Epithelial cell of proximal tubule (primary cell): ENCODE measurements around the gene TBRG1. TPM values are rescaled to one million over a fixed set of nuclear protein-coding genes. Genes with fewer than 3 reads are reported as not detected.
"Not testable (repeated sequence)": the region's sequence is repeated elsewhere in the genome, so short reads cannot be mapped to it uniquely, and the experiment has no call there.

ENCODE experiments used
- DNase-seq: peaks from one replicate; pipeline ENCODE4 v3.0.0-alpha.2; 2011; ENCODE audit warnings: low read depth
- H3K4me3 ChIP-seq: 2 replicates; pipeline ENCODE4 v1.5.1; 2011; ENCODE audit warnings: low read depth, mild to moderate bottlenecking, low read length
- total RNA-seq: library from RNA; depleted of rRNA; stranded (reverse); fragments of >200 nt; gene quantifications from 2 replicates; pipeline ENCODE4 v1.2.3, GENCODE V29; 2015
- TF ChIP-seq, protein P1 (sequence below): conservative IDR thresholded peaks from 2 replicates; pipeline ENCODE4 v1.5.1; 2012; ENCODE audit warnings: low read depth, mild to moderate bottlenecking, low read length

Gene TBRG1
- total RNA-seq, 1 donor from 2014 or later: 12.6 TPM

DNA sequence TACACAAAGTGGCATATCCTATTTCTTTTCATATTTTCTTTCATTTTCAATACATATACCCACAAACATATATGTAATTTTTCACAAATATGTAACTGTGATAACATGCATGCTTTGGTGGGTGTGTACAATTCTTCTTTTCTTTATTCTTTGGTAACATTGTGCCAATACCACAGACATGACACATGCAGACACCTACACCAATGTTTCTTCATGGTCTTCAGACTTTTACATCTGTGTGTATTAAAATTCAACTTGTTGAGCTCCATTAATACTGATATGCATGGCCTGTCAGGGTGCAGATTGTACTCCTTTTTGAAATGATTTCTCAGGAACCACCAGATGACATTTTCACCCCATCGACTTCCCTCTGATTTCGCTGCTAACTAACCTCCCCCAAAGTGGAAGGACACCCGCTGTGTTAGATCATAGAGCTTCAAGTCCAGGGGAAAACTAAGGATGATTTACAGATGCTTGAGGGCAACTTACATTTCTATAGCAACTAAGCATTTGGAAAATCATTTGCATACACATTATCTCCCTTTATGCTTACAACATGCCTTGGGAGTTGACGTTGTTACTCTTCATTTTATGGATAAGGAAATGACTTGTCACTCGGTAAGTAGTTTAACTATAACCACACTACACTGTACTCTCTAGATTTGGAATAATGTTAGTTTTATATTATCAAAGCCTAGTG is 21.9 kb upstream of the TBRG1 start:
- no peak overlapping the region for H3K4me3 ChIP-seq
- TF ChIP-seq, protein P1, sequence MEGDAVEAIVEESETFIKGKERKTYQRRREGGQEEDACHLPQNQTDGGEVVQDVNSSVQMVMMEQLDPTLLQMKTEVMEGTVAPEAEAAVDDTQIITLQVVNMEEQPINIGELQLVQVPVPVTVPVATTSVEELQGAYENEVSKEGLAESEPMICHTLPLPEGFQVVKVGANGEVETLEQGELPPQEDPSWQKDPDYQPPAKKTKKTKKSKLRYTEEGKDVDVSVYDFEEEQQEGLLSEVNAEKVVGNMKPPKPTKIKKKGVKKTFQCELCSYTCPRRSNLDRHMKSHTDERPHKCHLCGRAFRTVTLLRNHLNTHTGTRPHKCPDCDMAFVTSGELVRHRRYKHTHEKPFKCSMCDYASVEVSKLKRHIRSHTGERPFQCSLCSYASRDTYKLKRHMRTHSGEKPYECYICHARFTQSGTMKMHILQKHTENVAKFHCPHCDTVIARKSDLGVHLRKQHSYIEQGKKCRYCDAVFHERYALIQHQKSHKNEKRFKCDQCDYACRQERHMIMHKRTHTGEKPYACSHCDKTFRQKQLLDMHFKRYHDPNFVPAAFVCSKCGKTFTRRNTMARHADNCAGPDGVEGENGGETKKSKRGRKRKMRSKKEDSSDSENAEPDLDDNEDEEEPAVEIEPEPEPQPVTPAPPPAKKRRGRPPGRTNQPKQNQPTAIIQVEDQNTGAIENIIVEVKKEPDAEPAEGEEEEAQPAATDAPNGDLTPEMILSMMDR: no peak
- no peak for DNase-seq

DNA sequence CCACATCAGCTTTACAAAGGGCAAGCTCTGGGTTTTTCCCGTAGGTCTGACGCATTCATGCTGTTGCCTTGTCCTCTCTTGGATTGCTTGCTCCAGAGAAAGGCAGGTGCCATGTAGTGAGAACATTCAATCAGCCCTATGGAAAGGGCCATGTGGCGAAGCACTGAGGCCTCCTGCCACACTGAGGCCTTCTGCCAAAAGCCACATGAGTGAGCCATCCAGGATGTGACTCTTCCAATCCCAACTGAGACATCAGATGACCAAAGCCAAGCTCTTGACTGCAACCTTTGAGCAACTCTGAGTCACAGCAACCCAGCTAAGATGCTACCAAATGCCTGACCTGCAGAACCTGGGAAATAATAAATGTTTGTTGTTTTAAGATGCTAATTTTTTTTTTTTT is 20.5 kb upstream of the TBRG1 start:
- DNase-seq: no peak
- H3K4me3 ChIP-seq: no peak overlapping the region
- TF ChIP-seq, protein P1: no peak

DNA sequence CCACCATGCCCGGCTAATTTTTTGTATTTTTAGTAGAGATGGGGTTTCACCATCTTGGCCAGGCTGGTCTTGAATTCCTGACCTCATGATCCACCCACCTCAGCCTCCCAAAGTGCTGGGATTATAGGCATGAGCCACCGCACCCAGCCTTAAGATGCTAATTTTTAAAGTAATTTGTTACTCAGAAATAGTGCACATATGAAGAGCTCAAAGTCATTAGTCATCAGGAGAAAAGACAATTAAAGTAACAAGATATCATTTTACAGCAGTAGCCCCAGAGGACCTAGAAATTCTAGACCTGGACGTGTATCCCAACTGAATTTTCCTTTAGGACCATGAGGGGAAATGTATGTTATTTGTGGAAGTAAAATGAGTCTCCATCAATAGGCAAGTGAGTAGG is 19.9 kb upstream of the TBRG1 start:
- H3K4me3 ChIP-seq, DNase-seq: not testable (repeated sequence)

DNA sequence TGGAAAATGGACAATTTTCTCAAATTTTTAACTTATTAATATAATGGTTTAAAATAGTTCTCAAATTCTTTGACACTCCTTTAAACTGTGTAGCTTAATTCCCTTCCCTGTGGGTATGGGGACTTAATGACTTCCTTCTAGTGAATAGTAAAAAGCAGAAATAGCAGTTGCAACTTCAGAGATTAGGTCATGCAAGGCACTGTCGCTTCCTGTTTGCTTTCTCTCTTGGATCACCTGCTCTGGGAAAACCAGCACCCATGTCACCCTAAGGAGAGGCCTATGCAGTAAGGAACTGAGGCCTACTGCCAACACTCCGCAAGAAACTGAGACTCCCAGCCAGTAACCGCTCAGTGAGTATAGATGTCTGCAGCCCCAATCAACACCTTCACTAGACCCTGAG is 16.9 kb upstream of the TBRG1 start:
- TF ChIP-seq, protein P1: no peak
- no peak for DNase-seq
- H3K4me3 ChIP-seq: no peak overlapping the region

DNA sequence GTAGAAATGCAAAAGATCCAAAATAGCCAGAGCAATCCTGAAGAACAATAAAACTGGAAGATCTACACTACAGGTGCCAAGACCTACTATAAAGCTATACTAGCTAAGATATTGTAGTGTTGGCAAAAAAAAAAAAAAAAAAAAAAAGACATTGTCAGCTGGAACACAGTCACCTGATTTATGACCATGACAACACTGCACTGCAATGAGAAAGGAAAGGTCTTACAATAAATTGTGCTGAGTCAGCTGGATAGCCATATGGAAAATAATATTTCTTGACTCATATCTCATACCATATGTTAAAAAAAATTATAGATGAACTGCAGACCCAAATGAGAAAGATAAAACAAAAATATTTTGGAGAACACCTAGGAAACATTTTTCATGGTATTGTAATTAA is 14.5 kb upstream of the TBRG1 start:
- no peak for DNase-seq
- TF ChIP-seq, protein P1: no peak
- H3K4me3 ChIP-seq: no peak overlapping the region

DNA sequence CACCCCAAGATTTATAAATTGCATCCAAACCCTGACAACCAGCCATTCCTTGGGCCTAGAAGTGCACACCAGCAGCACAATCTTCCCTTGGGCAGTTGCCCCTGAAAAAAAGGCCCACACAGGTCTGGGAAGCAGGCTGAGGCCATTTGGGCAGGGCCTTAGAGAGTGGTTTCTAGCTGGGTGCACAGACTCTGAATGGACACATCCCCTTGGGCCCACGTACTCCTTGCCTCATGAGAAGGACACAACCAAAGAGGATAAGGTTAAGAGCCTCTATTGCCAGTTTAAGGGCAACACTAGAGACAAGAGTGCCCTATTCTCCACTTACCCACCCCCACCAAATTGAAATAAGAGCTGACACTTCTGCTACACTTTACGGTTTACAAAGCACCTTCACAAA is 12.4 kb upstream of the TBRG1 start:
- H3K4me3 ChIP-seq: no peak overlapping the region
- TF ChIP-seq, protein P1: no peak
- DNase-seq: no peak

DNA sequence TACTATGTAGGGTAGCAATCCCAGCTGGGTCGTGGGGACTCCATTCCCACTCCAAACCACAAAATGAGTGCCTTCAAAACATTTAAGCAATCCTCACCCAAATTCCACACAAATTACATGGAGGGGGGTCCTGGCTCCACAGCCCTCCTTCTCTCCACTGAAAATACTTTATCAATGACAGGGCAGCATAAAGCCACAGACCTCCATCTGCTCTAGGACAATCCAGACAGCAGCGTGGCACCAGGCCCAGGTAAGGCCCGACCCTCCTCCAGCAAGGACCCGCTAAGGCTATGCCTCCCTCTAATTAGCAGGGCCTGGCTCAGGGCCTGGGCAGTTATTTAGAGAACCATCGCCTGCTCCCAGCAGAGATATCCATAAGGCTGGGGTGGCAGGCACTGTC is 11.6 kb upstream of the TBRG1 start, which contains the start of gene PANX3:
Gene PANX3 (plus strand): TSS at position 365 of the 400 bp plus-strand sequence. CDS start 129 bp downstream, outside the sequence.
- TF ChIP-seq, protein P1: no peak
- no peak within 1 kb of the TSS for H3K4me3 ChIP-seq
- no peak for DNase-seq
